Spinal cord (tissue), 10 donors: ENCODE results near the gene ERBIN. TPM values are rescaled to one million over a fixed set of nuclear protein-coding genes. Genes with fewer than 3 reads are reported as not detected.

ENCODE experiments used
- DNase-seq, 6 donors: peaks; one replicate each; pipeline versions ENCODE4 v3.0.0 to v3.0.0-alpha.2; 2013 to 2015; ENCODE audit warnings: low spot score in 6 of 6, low read depth in 4 of 6
- H3K27ac ChIP-seq: one replicate; pipeline ENCODE4 v1.5.1; 2013; ENCODE audit warnings: low read depth, low read length, control low read depth
- H3K27me3 ChIP-seq: one replicate; pipeline ENCODE4 v1.6.1; 2013; ENCODE audit warnings: low read length; ENCODE audit not compliant: control insufficient read depth, insufficient read depth
- H3K36me3 ChIP-seq: one replicate; pipeline ENCODE4 v1.6.1; 2013; ENCODE audit warnings: low read length; ENCODE audit not compliant: control insufficient read depth, insufficient read depth
- H3K4me1 ChIP-seq: one replicate; pipeline ENCODE4 v1.6.1; 2013; ENCODE audit warnings: low read length; ENCODE audit not compliant: control insufficient read depth, insufficient read depth
- H3K4me3 ChIP-seq: one replicate; pipeline ENCODE4 v1.5.1; 2013; ENCODE audit warnings: low read depth, low read length, control low read depth
- H3K9me3 ChIP-seq: one replicate; pipeline ENCODE4 v1.6.1; 2013; ENCODE audit warnings: low read length; ENCODE audit not compliant: control insufficient read depth, insufficient read depth
- whole genome bisulfite sequencing: methylation state at CpG from one replicate; pipeline ENCODE4 v1.1.5; 2013; ENCODE audit warnings: missing lambda C conversion rate; ENCODE audit not compliant: insufficient coverage; 5-methylcytosine and 5-hydroxymethylcytosine counted together
- polyA plus RNA-seq, 2 donors: library from polyadenylated mRNA; unstranded; fragments of 120-200 nt; gene quantifications; one replicate each; pipeline ENCODE4 v1.2.1, GENCODE V29; 2013; ENCODE audit not compliant: insufficient read length in 2 of 2
- total RNA-seq, 2 donors: library from RNA; depleted of rRNA in 1 of 2; stranded (reverse); fragments of 120-200 nt in 1 of 2; fragments of >200 nt in 1 of 2; gene quantifications; one replicate each; pipeline versions ENCODE4 v1.2.3 to v1.2.4, GENCODE V29; 2013 to 2014
- donor health status: healthy.

Gene ERBIN
- total and polyA plus RNA-seq, 4 donors = 47.2 to 137 (median 66.0) TPM

DNA sequence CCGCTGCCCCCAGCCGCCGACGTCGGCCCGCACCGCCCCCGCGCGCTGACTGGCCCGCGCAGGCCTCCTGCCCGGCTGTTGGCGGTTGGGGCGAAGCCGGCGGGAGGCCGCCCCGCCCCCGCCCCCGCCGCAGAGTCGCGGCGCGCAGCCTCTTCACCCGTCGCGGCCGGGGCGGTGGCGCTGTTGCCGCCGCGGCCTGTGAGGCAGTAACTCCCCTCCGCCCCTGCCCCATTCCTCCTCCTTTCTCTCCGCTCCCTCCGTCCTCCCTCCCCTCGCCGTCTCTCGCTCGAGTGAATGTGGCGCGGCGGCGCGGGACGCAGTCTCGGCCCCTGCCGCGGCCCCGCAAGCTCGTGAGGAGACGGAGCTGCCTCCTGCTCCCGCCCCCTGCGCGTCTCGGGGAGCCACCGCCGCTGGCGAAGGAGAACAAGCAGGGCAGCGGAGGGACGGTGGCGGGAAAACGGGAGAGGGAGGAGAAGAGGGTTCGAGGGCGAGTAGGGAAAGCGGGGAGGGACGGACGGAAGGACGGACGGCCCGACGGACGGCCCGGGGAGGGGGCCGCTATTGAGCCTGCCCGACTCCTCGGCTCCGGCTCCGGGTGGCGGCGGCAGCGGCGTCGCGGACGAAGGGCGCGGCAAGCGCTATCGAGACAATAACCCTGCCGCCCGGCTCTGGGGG is 637 bp upstream of the ERBIN start:
- peaks cover 3% of the 10 kb centered on the region for H3K4me1 ChIP-seq
- peak; percentile 77 to 98 (median 85) for DNase-seq
- H3K36me3 ChIP-seq = no peaks in the 10 kb centered on the region
- WGBS = under 1% methylated on average over 94 of the region's 94 CpGs
- H3K27me3 ChIP-seq = no peaks in the 10 kb centered on the region
- peak overlapping the region; percentile 98 for H3K27ac ChIP-seq
- H3K4me3 ChIP-seq = peak overlapping the region; percentile 90
- no peaks in the 10 kb centered on the region for H3K9me3 ChIP-seq

DNA sequence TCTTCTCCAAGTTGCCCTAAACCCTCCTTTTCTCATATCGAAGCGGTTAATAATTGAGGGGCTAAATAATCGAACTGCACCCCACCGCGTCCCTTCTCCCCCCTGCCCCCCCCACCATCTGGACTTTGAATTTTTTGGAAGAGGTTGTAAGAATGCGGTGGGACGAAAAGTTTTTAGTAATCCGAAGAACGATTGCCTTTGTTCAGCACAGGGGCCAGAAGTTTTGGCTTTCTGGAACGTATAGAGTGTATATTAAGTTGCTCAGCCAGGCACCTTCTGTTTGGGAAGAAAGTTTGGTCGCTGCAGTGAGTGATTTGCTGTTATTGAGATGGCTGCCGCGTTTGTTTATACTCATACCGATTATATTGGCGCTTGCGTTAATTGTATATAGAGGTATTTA is 518 bp downstream of the ERBIN start:
- H3K9me3 ChIP-seq = no peaks in the 10 kb centered on the region
- H3K27ac ChIP-seq = peak overlapping the region; percentile 98
- H3K36me3 ChIP-seq = no peaks in the 10 kb centered on the region
- no peaks in the 10 kb centered on the region for H3K27me3 ChIP-seq
- DNase-seq = peak in 2 of 6 donors; percentile 30 to 47
- peaks cover 3% of the 10 kb centered on the region for H3K4me1 ChIP-seq
- H3K4me3 ChIP-seq = peak overlapping the region; percentile 90
- 0% methylated on average over 5 of the region's 16 CpGs for WGBS

DNA sequence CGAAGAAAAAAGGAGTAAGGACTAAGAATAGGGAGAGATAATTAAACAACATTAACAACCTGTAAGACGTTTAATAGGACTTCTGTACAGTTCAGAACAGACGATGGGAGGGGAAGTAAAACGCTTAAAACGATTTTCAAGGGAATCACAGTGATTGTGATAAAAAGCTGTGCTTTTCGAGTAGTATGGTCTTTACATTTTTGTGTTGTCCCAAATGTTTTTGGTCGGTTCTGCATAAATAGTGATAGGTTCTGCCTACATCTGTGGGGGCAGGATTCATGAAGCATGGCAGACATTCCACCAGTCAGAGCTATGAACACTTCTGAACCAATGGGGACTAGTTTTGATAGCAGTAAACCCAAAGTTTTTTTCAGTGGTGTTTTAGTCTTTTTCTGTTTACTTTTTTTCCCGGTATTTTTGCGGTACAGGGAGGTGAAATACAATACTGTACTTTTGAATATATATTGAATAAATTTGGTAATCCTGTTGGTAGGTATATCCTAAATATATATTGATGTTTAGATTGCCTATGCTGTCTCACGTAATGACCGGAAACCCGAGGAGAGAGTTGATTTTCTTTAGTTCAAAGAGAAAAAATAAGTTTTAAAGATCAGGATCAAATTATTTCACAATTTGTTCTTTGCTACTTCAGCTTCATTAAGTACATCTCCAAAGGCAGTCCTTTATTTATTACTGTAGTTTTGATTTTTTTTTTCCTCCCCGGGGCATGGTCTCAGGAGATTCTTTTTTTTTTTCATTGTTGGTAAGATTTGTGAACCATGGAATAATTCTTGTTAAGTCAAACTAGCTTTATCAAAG is 1.3 kb downstream of the ERBIN start:
- H3K4me1 ChIP-seq = peaks cover 3% of the 10 kb centered on the region
- H3K27me3 ChIP-seq = no peaks in the 10 kb centered on the region
- no peaks in the 10 kb centered on the region for H3K9me3 ChIP-seq
- no peaks in the 10 kb centered on the region for H3K36me3 ChIP-seq
- WGBS = 0% methylated on average over 2 of the region's 13 CpGs
- H3K27ac ChIP-seq = peak overlapping the region; percentile 98
- H3K4me3 ChIP-seq = peak overlapping the region; percentile 90
- peak in 3 of 6 donors; percentile 44 to 55 (median 54) for DNase-seq

DNA sequence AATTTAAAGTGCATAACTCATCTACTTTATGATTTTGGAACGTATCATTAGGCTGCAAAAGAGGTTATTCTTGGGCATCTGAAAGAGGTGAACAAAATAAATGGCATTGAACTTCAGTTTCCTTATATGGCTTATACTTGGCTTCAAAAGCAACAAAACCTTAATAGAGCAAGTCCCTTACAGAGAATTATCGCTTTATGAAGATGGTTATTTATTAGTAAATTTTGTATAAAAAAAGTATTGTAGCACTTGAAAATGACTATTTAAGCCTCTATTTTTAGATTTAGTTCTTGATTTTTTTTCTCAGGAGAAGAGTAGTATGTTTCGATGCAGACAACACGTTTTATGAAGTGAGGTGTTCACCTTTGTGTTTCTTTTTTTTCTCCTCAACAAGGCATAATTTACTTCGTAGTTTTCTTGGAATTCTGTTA is 2.0 kb downstream of the ERBIN start:
- no CpG with 5 or more reads among the region's 5 CpGs for WGBS
- H3K4me1 ChIP-seq = peaks cover 3% of the 10 kb centered on the region
- peak in 1 of 6 donors; percentile 15 for DNase-seq
- H3K9me3 ChIP-seq = no peaks in the 10 kb centered on the region
- H3K27me3 ChIP-seq = no peaks in the 10 kb centered on the region
- no peaks in the 10 kb centered on the region for H3K36me3 ChIP-seq
- no peak overlapping the region for H3K27ac ChIP-seq
- peak overlapping the region; percentile 90 for H3K4me3 ChIP-seq

DNA sequence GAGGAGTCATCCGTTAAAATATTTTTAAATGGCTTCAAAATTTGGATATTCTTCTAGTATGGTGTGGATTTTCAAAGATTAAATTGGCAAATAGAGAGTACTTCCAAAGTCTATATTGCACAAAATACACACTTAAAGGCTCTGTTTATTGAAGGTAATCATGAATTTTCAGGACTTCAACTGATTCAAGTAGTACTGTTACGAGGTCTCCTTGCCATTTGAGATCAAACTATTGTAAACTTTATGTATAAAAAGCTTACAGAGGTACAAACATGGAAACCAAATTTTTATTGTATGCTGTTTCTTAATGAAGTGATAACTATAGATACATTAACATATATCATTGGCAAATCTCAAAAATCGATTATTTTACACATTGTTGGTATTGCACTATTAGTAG is 2.5 kb downstream of the ERBIN start:
- Histone ChIP-seq H3K4me3 (peak overlapping the region; percentile 90), H3K4me1 (peaks cover 3% of the 10 kb centered on the region), H3K27me3 (no peaks in the 10 kb centered on the region), H3K9me3 (no peaks in the 10 kb centered on the region), H3K27ac (no peak overlapping the region), H3K36me3 (no peaks in the 10 kb centered on the region)
- no CpG with 5 or more reads among the region's 3 CpGs for WGBS
- no peak for DNase-seq

DNA sequence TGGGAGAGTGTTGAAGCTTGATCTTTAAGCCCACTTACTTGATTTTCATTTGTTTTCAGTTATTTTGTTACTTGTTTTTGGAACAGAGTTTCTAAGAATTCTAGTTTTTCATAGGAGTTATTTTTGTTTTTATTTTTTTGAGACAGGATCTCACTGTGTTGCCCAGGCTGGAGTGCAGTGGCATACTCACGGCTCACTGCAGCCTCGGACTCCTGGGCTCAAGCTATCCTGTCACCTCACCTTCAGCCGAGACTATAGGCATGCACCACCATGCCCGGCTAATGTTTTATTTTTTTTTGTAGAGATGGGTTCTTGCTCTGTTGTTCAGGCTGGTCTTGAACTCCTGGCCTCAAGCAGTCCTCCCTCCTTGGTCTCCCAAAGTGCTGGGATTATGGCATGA is 6.3 kb downstream of the ERBIN start:
- no peak overlapping the region for H3K4me3 ChIP-seq
- no peaks in the 10 kb centered on the region for H3K27me3 ChIP-seq
- H3K9me3 ChIP-seq = no peaks in the 10 kb centered on the region
- WGBS = 100% methylated on average over 2 of the region's 4 CpGs
- no peak for DNase-seq
- H3K4me1 ChIP-seq = no peaks in the 10 kb centered on the region
- no peak overlapping the region for H3K27ac ChIP-seq
- H3K36me3 ChIP-seq = no peaks in the 10 kb centered on the region

DNA sequence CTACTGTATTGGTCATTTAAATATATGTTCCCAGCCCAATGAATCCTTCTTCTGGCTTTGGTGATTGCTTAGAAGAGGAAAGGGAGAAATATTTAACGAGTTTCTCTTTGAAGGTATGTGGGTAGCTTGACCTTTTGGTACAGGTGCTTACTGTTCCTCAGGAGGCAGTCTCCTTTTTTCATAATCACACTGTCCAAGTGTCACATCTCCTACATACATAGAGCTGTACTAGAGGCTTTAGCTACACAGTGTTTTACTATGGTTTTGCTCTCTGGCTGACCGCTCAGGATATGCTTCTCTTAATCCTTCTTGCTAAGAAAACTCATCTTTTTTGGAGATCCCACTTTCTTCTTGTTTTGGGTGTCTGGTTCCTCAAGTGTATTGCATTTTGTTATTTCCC is 6.9 kb downstream of the ERBIN start:
- no CpG with 5 or more reads among the region's 2 CpGs for WGBS
- DNase-seq = no peak
- Histone ChIP-seq H3K27me3 (no peaks in the 10 kb centered on the region), H3K9me3 (no peaks in the 10 kb centered on the region), H3K4me1 (no peaks in the 10 kb centered on the region), H3K4me3 (no peak overlapping the region), H3K27ac (no peak overlapping the region), H3K36me3 (no peaks in the 10 kb centered on the region)

DNA sequence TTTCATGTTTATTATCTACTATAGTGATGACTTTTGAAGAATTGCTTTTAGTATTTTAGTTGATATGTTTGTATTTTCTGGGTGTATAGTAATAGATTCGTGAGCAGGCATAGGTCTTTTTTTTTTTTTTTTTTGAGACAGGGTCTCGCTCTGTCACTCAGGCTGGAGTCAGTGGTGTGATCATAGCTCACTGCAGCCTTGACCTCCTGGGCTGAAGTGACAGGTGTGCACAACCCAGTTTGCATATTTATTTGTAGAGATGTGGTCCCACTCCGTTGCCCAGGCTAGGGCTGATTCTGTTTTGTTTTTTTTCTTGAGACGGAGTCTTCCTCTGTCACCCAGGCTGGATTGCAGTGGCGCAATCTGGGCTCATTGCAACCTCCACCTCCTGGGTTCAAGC is 11.9 kb downstream of the ERBIN start:
- WGBS = 92% methylated on average over 4 of the region's 5 CpGs

DNA sequence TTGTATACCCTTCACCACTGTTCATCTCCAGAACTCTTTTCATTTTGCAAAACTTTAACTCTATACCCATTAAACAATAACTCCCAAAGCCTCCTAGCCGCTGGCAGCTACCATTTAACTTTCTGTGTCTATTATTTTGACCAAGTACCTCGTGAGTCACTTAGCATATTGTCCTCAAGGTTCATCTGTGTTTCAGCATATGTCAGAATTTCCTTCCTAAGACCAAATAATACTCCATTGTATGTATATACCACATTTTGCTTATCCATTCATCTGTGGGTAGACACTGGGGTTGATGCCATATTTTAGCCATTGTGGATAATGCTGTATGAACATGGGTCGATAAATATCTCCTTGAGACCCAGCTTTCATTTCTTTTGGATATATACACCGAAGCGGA is 17.4 kb downstream of the ERBIN start:
- Histone ChIP-seq H3K4me3 (no peak overlapping the region), H3K4me1 (no peaks in the 10 kb centered on the region), H3K27me3 (no peaks in the 10 kb centered on the region), H3K36me3 (peaks cover 4% of the 10 kb centered on the region), H3K27ac (no peak overlapping the region), H3K9me3 (no peaks in the 10 kb centered on the region)
- no CpG with 5 or more reads among the region's 5 CpGs for WGBS
- DNase-seq = no peak

More for the DNA sequence above, 11.9 kb downstream of the ERBIN start:
- H3K4me3 ChIP-seq = no peak overlapping the region
- no peaks in the 10 kb centered on the region for H3K9me3 ChIP-seq
- DNase-seq = no peak
- H3K4me1 ChIP-seq = no peaks in the 10 kb centered on the region
- no peaks in the 10 kb centered on the region for H3K27me3 ChIP-seq
- H3K36me3 ChIP-seq = peaks cover 4% of the 10 kb centered on the region
- no peak overlapping the region for H3K27ac ChIP-seq
